ES-I3 (cell line): ENCODE data around the gene HSPB1.
"Not testable (repeated sequence)": the region's sequence is repeated elsewhere in the genome, so short reads cannot be mapped to it uniquely, and the experiment has no call there.

Source experiments
- H3K36me3 ChIP-seq: 2 replicates; pipeline ENCODE4 v1.6.1; 2013; ENCODE audit warnings: mild to moderate bottlenecking, low read length, control low read depth, moderate library complexity; ENCODE audit not compliant: insufficient read depth
- H3K4me1 ChIP-seq: 2 replicates; pipeline ENCODE4 v1.6.1; 2013; ENCODE audit warnings: mild to moderate bottlenecking, control low read depth, low read length; ENCODE audit not compliant: insufficient read depth
- H3K9ac ChIP-seq: 2 replicates; pipeline ENCODE4 v1.6.1; 2013; ENCODE audit warnings: low read depth, mild to moderate bottlenecking, low read length, moderate library complexity
- H3K9me3 ChIP-seq: 2 replicates; pipeline ENCODE4 v1.6.1; 2013; ENCODE audit warnings: mild to moderate bottlenecking, low read length, moderate library complexity; ENCODE audit not compliant: control insufficient read depth, insufficient read depth

Gene HSPB1

GRCh38 chr7:76309341-76310101, 7.0 kb downstream of the HSPB1 start:
- not testable (repeated sequence) for H3K36me3 ChIP-seq, H3K9me3 ChIP-seq, H3K9ac ChIP-seq
- peaks cover 19% of the 10 kb centered on the region; the same call in 1 of the 2 replicates for H3K4me1 ChIP-seq

GRCh38 chr7:76310102-76310957, 7.9 kb downstream of the HSPB1 start:
- H3K36me3 ChIP-seq = no peaks in the 10 kb centered on the region
- peaks cover 19% of the 10 kb centered on the region; the same call in 1 of the 2 replicates for H3K4me1 ChIP-seq
- no peak overlapping the region for H3K9ac ChIP-seq
- no peaks in the 10 kb centered on the region for H3K9me3 ChIP-seq

GRCh38 chr7:76311838-76312237, 9.4 kb downstream of the HSPB1 start:
- H3K9me3 ChIP-seq, H3K36me3 ChIP-seq, H3K9ac ChIP-seq: not testable (repeated sequence)
- H3K4me1 ChIP-seq = peaks cover 12% of the 10 kb centered on the region; the same call in 1 of the 2 replicates

GRCh38 chr7:76314042-76314721, 11.7 kb downstream of the HSPB1 start:
- peak overlapping the region; percentile 55; the same call in 1 of the 2 replicates for H3K9ac ChIP-seq
- H3K4me1 ChIP-seq = peaks cover 14% of the 10 kb centered on the region; the same call in 1 of the 2 replicates
- H3K9me3 ChIP-seq = no peaks in the 10 kb centered on the region
- H3K36me3 ChIP-seq = no peaks in the 10 kb centered on the region

- H3K36me3 ChIP-seq, H3K9me3 ChIP-seq, H3K9ac ChIP-seq: not testable (repeated sequence)
- peaks cover 15% of the 10 kb centered on the region; the same call in 1 of the 2 replicates for H3K4me1 ChIP-seq
Measured at GRCh38 chr7:76314740-76315139, 12.3 kb downstream of the HSPB1 start.

- Histone ChIP-seq H3K9ac (no peak overlapping the region), H3K36me3 (no peaks in the 10 kb centered on the region), H3K4me1 (peaks cover 15% of the 10 kb centered on the region; the same call in 1 of the 2 replicates), H3K9me3 (no peaks in the 10 kb centered on the region)
Measured at GRCh38 chr7:76315364-76315763, 12.9 kb downstream of the HSPB1 start.

- Histone ChIP-seq H3K4me1 (peaks cover 15% of the 10 kb centered on the region; the same call in 1 of the 2 replicates), H3K36me3 (peaks cover 3% of the 10 kb centered on the region), H3K9me3 (no peaks in the 10 kb centered on the region), H3K9ac (peak overlapping the region; percentile 77)
Measured at GRCh38 chr7:76316984-76317781, 14.7 kb downstream of the HSPB1 start.

GRCh38 chr7:76317782-76318487, 15.5 kb downstream of the HSPB1 start:
- Histone ChIP-seq H3K9ac (peak overlapping the region; percentile 77), H3K4me1 (peaks cover 15% of the 10 kb centered on the region; the same call in 1 of the 2 replicates), H3K36me3 (peaks cover 3% of the 10 kb centered on the region), H3K9me3 (no peaks in the 10 kb centered on the region)

- Histone ChIP-seq H3K9ac (peak overlapping the region; percentile 77), H3K9me3 (no peaks in the 10 kb centered on the region), H3K4me1 (peaks cover 14% of the 10 kb centered on the region; the same call in 1 of the 2 replicates), H3K36me3 (peaks cover 3% of the 10 kb centered on the region)
Measured at GRCh38 chr7:76318488-76319353, 16.2 kb downstream of the HSPB1 start.

GRCh38 chr7:76325092-76325491, 22.6 kb downstream of the HSPB1 start:
- Histone ChIP-seq H3K9me3 (no peaks in the 10 kb centered on the region), H3K4me1 (no peaks in the 10 kb centered on the region), H3K36me3 (peaks cover 24% of the 10 kb centered on the region), H3K9ac (no peak overlapping the region)

GRCh38 chr7:76325811-76326210, 23.3 kb downstream of the HSPB1 start:
- Histone ChIP-seq H3K36me3 (peaks cover 30% of the 10 kb centered on the region), H3K9ac (no peak overlapping the region), H3K9me3 (no peaks in the 10 kb centered on the region), H3K4me1 (no peaks in the 10 kb centered on the region)

- Histone ChIP-seq H3K36me3 (peaks cover 29% of the 10 kb centered on the region), H3K9ac (no peak overlapping the region), H3K9me3 (no peaks in the 10 kb centered on the region), H3K4me1 (no peaks in the 10 kb centered on the region)
Measured at GRCh38 chr7:76326646-76327233, 24.3 kb downstream of the HSPB1 start.
